K562 (cell line): ENCODE data around the gene SMC4. TPM values are rescaled to one million over a fixed set of nuclear protein-coding genes. Genes with fewer than 3 reads are reported as not detected.

Experiments used
- C11orf30 ChIP-seq: fragments of 450-650 bp; IDR thresholded peaks from 2 replicates; pipeline ENCODE4 v1.6.1; 2016; ENCODE audit warnings: low read depth, mild to moderate bottlenecking
- CC2D1A ChIP-seq: fragments of 450-650 bp; IDR thresholded peaks from 2 replicates; pipeline ENCODE4 v1.6.1; 2017; ENCODE audit warnings: mild to moderate bottlenecking
- CHD1 ChIP-seq: fragments of 200-600 bp; sonication (generic); IDR thresholded peaks from one replicate; pipeline ENCODE4 v1.6.1; 2012; ENCODE audit warnings: mild to moderate bottlenecking, moderate library complexity, low read length, inconsistent platforms
- CXXC5 ChIP-seq: fragments of 250-450 bp; sonication (Bioruptor Pico); IDR thresholded peaks from 2 replicates; pipeline ENCODE4 v1.8.0; 2022; ENCODE audit warnings: inconsistent platforms, mild to moderate bottlenecking, moderate library complexity
- DIDO1 ChIP-seq: fragments of 450-650 bp; IDR thresholded peaks from 2 replicates; pipeline ENCODE4 v1.6.1; 2016; ENCODE audit warnings: low read depth, missing biosample characterization, missing genetic modification characterization
- HIVEP1 ChIP-seq: fragments of 250-450 bp; sonication (Bioruptor Pico); IDR thresholded peaks from 2 replicates; pipeline ENCODE4 v1.4.0; 2020; ENCODE audit warnings: mild to moderate bottlenecking
- HNRNPK ChIP-seq: fragments of 200-400 bp; formaldehyde crosslinking; IDR thresholded peaks from one replicate; pipeline ENCODE4 v1.6.1; 2018; ENCODE audit warnings: mild to moderate bottlenecking, low read depth, low read length; ENCODE audit not compliant: poor library complexity, severe bottlenecking
- KAT8 ChIP-seq: fragments of 450-650 bp; IDR thresholded peaks from 2 replicates; pipeline ENCODE4 v1.6.1; 2016; ENCODE audit warnings: low read depth, mild to moderate bottlenecking
- KDM2B ChIP-seq: fragments of 250-450 bp; sonication (Bioruptor Pico); IDR thresholded peaks from 2 replicates; pipeline ENCODE4 v1.8.0; 2021; ENCODE audit warnings: mild to moderate bottlenecking, moderate library complexity
- MTA2 ChIP-seq: fragments of 450-650 bp; IDR thresholded peaks from 2 replicates; pipeline ENCODE4 v1.6.1; 2016; ENCODE audit warnings: low read depth
- NFYB ChIP-seq: IDR thresholded peaks from 2 replicates; pipeline ENCODE4 v1.6.1; 2011; ENCODE audit warnings: mild to moderate bottlenecking, moderate library complexity; ENCODE audit not compliant: insufficient read length; ENCODE audit errors: extremely low read depth
- NR2F6 ChIP-seq: fragments of 450-650 bp; formaldehyde crosslinking; IDR thresholded peaks from 2 replicates; pipeline ENCODE4 v1.4.0; 2020; ENCODE audit warnings: mild to moderate bottlenecking
- PRPF4 ChIP-seq: fragments of 200-400 bp; formaldehyde crosslinking; IDR thresholded peaks from one replicate; pipeline ENCODE4 v1.6.1; 2017; ENCODE audit warnings: low read length, low read depth, mild to moderate bottlenecking; ENCODE audit not compliant: insufficient read depth, poor library complexity, severe bottlenecking
- SIN3A ChIP-seq, 2 experiments: fragments of 150-350 bp in 1 of 2; IDR thresholded peaks; 2 replicates each; pipeline ENCODE4 v1.6.1; 2011 to 2016; ENCODE audit warnings: borderline replicate concordance in 2 of 2, low read depth in 2 of 2, low read length in 2 of 2, mild to moderate bottlenecking in 2 of 2, moderate library complexity in 2 of 2; ENCODE audit not compliant: control insufficient read depth in 1 of 2
- SMARCE1 ChIP-seq: fragments of 450-650 bp; IDR thresholded peaks from 2 replicates; pipeline ENCODE4 v1.7.1; 2016; ENCODE audit warnings: mild to moderate bottlenecking
- TAF15 ChIP-seq: fragments of 200-400 bp; formaldehyde crosslinking; IDR thresholded peaks from 2 replicates; pipeline ENCODE4 v1.6.1; 2017; ENCODE audit warnings: mild to moderate bottlenecking, low read depth, low read length, moderate library complexity
- TARDBP ChIP-seq: fragments of 450-650 bp; IDR thresholded peaks from 2 replicates; pipeline ENCODE4 v1.6.1; 2016
- TRIM28 ChIP-seq: fragments of 450-650 bp; IDR thresholded peaks from 2 replicates; pipeline ENCODE4 v1.6.1; 2017
- ZC3H4 ChIP-seq: sonication (generic); formaldehyde crosslinking; IDR thresholded peaks from 2 replicates; pipeline ENCODE4 v1.9.0; 2021; ENCODE audit warnings: missing genetic modification reagents, borderline replicate concordance
- ZC3H8 ChIP-seq: fragments of 450-650 bp; IDR thresholded peaks from 2 replicates; pipeline ENCODE4 v1.6.1; 2017
- ZFPM2 ChIP-seq: fragments of 250-450 bp; sonication (Bioruptor Pico); IDR thresholded peaks from 2 replicates; pipeline ENCODE4 v1.5.1; 2022; ENCODE audit warnings: mild to moderate bottlenecking
- ZNF282 ChIP-seq: sonication (generic); formaldehyde crosslinking; IDR thresholded peaks from 2 replicates; pipeline ENCODE4 v1.8.1; 2023; ENCODE audit warnings: missing genetic modification reagents
- ZNF77 ChIP-seq: fragments of 250-450 bp; sonication (Bioruptor Pico); IDR thresholded peaks from 2 replicates; pipeline ENCODE4 v1.5.0; 2020
- ZNF778 ChIP-seq: fragments of 450-650 bp; formaldehyde crosslinking; IDR thresholded peaks from 2 replicates; pipeline ENCODE4 v1.4.0; 2020; ENCODE audit warnings: mild to moderate bottlenecking, moderate library complexity
- ZNF780A ChIP-seq: fragments of 250-450 bp; sonication (Bioruptor Pico); IDR thresholded peaks from 2 replicates; pipeline ENCODE4 v1.5.0; 2021; ENCODE audit warnings: mild to moderate bottlenecking
- polyA plus RNA-seq, 8 experiments: library from polyadenylated mRNA; depleted of rRNA in 4 of 8; stranded (reverse) in 5 of 8; unstranded in 3 of 8; fragments of >200 nt; fragmentation: Nextera tagmentation in 2 of 8; fragmentation: Illumina TruSeq in 1 of 8; extraction: Ambion mirVana in 2 of 8; extraction: Trizol in 1 of 8; gene quantifications; 2 replicates each; pipeline versions ENCODE4 v1.2.1 to v1.2.3, GENCODE V29; 2011 to 2014; ENCODE audit warnings: inconsistent platforms in 1 of 8, missing spikeins in 1 of 8
- total RNA-seq, 7 experiments: library from RNA; depleted of rRNA in 6 of 7; stranded (reverse); fragments of >200 nt in 6 of 7; fragmentation: Illumina TruSeq in 2 of 7; extraction: Trizol in 2 of 7; gene quantifications; 2 replicates each; pipeline versions ENCODE4 v1.2.1 to v1.2.3, GENCODE V29; 2011 to 2021; ENCODE audit warnings: low replicate concordance in 1 of 7
- TF ChIP-seq, protein P1 (sequence below): fragments of 450-650 bp; IDR thresholded peaks from 2 replicates; pipeline ENCODE4 v1.6.1; 2014; ENCODE audit warnings: low read depth, mild to moderate bottlenecking, moderate library complexity, borderline replicate concordance
- TF ChIP-seq, protein P2 (sequence below), 2 experiments: IDR thresholded peaks in 1 of 2; conservative IDR thresholded peaks in 1 of 2; 2 replicates each; pipeline ENCODE4 v1.6.1; 2016; ENCODE audit warnings: low read depth in 2 of 2, mild to moderate bottlenecking in 1 of 2, missing compliant biosample characterization in 1 of 2, missing genetic modification characterization in 1 of 2, moderate library complexity in 1 of 2

The SMC4 gene
- total and polyA plus RNA-seq, 9 of the 15 experiments (the other 6 are each of a cell fraction or from before 2014, with no cell fraction given), result 87.9 to 347 (median 176) TPM

DNA sequence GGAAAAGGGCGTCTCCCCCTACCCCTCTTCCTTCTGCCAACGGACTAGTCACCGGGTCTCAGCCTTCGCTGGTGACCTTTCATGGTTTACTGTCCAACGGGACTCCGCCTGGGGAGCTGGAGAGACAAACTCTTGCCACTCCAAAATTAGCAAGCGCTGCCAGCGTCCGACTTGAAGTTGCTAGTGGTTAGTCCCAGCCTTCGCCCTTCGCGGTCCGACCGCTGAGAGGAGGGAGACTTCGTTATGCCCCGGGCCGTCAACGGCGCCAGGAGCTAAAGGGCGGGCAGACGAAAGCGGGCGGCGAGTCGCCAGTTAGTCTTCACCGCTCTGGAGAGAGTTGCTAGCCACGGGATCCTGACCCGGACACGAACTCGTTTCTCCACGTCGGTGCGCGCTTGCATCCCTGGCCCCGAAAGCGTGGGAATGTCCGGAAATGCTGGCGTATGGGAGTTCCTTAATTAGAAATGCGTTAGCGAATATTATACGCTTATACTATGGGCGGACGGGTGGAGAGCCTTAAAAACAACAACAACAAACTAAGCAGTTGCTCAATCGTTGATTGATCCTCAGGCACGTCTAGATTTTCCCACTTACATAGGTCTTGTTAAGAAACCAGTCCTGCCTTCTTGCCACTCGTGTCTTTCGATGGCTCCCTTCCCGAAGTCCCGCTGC is 716 bp downstream of the SMC4 start (continued):
- TF ChIP-seq, protein P1, sequence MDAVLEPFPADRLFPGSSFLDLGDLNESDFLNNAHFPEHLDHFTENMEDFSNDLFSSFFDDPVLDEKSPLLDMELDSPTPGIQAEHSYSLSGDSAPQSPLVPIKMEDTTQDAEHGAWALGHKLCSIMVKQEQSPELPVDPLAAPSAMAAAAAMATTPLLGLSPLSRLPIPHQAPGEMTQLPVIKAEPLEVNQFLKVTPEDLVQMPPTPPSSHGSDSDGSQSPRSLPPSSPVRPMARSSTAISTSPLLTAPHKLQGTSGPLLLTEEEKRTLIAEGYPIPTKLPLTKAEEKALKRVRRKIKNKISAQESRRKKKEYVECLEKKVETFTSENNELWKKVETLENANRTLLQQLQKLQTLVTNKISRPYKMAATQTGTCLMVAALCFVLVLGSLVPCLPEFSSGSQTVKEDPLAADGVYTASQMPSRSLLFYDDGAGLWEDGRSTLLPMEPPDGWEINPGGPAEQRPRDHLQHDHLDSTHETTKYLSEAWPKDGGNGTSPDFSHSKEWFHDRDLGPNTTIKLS, result no peak
- no peak for TF ChIP-seq DIDO1
- TF ChIP-seq SIN3A (IDR thresholded peaks at IDR 0.05; ENCODE audit: borderline replicate concordance in 2 of 2, control insufficient read depth in 1 of 2, low read depth in 2 of 2, low read length in 2 of 2), result peak in 1 of 2 experiments; percentile 60; a peak in 1 of 4 replicates
- no peak for TF ChIP-seq ZNF778
- no peak for TF ChIP-seq NFYB
- TF ChIP-seq ZNF77 (CRISPR knock-in tag), result no peak
- TF ChIP-seq ZNF780A, result no peak
- TF ChIP-seq TARDBP, result no peak
- TF ChIP-seq HNRNPK, result no peak
- TF ChIP-seq ZNF282 (CRISPR knock-in tag), result 0 out of 2 replicates have a peak, but pooled peaks have one; percentile 18
- TF ChIP-seq NR2F6 (CRISPR knock-in tag), result no peak
- TF ChIP-seq KAT8, result no peak
- TF ChIP-seq C11orf30, result no peak
- TF ChIP-seq ZC3H4, result peak; percentile 67; the same call in 1 of the 2 replicates
- TF ChIP-seq CHD1, result peak; percentile 89
- no peak for TF ChIP-seq TRIM28
- no peak for TF ChIP-seq HIVEP1 (CRISPR knock-in tag)
- TF ChIP-seq MTA2, result no peak
- TF ChIP-seq KDM2B (CRISPR knock-in tag), result no peak
- no peak for TF ChIP-seq ZFPM2 (CRISPR knock-in tag)
- TF ChIP-seq, protein P2, sequence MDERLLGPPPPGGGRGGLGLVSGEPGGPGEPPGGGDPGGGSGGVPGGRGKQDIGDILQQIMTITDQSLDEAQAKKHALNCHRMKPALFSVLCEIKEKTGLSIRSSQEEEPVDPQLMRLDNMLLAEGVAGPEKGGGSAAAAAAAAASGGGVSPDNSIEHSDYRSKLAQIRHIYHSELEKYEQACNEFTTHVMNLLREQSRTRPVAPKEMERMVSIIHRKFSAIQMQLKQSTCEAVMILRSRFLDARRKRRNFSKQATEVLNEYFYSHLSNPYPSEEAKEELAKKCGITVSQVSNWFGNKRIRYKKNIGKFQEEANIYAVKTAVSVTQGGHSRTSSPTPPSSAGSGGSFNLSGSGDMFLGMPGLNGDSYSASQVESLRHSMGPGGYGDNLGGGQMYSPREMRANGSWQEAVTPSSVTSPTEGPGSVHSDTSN (CRISPR knock-in tag; IDR thresholded peaks at IDR 0.05; ENCODE audit: low read depth), result no peak
- TF ChIP-seq, protein P2 (tag; conservative IDR thresholded peaks at IDR 0.05; ENCODE audit: low read depth), result no peak
- TF ChIP-seq CXXC5, result no peak
- no peak for TF ChIP-seq ZC3H8
- no peak for TF ChIP-seq CC2D1A
- TF ChIP-seq TAF15, result no peak
- no peak for TF ChIP-seq SMARCE1
- no peak for TF ChIP-seq PRPF4
